H1 (cell line): ENCODE results near the gene PPP1CB.

Experiments used
- CEBPB ChIP-seq: IDR thresholded peaks from 2 replicates; pipeline ENCODE4 v1.6.1; 2012; ENCODE audit warnings: low read depth, low read length
- TF ChIP-seq, protein P1 (sequence below), 3 experiments: IDR thresholded peaks; 1 replicate in 2 of 3; 2 replicates in 1 of 3; pipeline versions ENCODE4 v1.5.1 to v1.6.1; 2011; ENCODE audit warnings: low read length in 3 of 3, mild to moderate bottlenecking in 3 of 3, inconsistent platforms in 2 of 3, low read depth in 1 of 3, moderate library complexity in 1 of 3; ENCODE audit not compliant: insufficient read depth in 1 of 3; ENCODE audit errors: control extremely low read depth in 1 of 3

DNA sequence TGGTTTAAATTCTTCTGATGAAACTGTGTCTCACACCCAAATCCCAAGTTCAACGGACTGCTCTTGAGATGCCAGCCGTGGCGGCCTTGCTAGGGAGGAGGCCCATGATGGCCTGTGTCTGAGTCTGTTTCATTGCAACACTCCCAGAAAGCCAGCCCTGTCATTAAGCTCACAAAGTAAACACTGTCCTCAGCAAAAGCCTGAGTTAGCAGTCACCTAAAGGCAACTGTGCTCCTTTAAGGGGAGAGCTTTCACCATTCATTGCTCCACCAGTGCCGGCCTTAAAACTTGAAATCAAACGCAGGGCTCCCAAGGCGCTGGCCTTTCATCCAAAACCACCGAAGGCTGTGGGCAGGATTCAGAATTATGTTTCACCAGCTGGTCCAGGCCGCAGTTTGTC, 42.5 kb upstream of the PPP1CB start:
- TF ChIP-seq, protein P1, sequence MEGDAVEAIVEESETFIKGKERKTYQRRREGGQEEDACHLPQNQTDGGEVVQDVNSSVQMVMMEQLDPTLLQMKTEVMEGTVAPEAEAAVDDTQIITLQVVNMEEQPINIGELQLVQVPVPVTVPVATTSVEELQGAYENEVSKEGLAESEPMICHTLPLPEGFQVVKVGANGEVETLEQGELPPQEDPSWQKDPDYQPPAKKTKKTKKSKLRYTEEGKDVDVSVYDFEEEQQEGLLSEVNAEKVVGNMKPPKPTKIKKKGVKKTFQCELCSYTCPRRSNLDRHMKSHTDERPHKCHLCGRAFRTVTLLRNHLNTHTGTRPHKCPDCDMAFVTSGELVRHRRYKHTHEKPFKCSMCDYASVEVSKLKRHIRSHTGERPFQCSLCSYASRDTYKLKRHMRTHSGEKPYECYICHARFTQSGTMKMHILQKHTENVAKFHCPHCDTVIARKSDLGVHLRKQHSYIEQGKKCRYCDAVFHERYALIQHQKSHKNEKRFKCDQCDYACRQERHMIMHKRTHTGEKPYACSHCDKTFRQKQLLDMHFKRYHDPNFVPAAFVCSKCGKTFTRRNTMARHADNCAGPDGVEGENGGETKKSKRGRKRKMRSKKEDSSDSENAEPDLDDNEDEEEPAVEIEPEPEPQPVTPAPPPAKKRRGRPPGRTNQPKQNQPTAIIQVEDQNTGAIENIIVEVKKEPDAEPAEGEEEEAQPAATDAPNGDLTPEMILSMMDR (IDR thresholded peaks at IDR 0.05; ENCODE audit: control extremely low read depth in 1 of 3, insufficient read depth in 1 of 3, low read depth in 1 of 3, low read length in 3 of 3) = no peak
- TF ChIP-seq CEBPB = no peak
